Mesendoderm (in vitro differentiated cells): ENCODE results near the gene FGGY.

Source experiments
- DNase-seq: peaks from one replicate; pipeline ENCODE4 v3.0.0; 2013
- H2AK5ac ChIP-seq: 2 replicates; pipeline ENCODE4 v1.6.1; 2013; ENCODE audit warnings: low read length, inconsistent platforms
- H2BK120ac ChIP-seq: 2 replicates; pipeline ENCODE4 v1.6.1; 2013; ENCODE audit warnings: low read depth, mild to moderate bottlenecking, low read length, moderate library complexity, mixed read lengths
- H2BK15ac ChIP-seq: replicated peaks from 2 replicates; pipeline ENCODE4 v1.6.1; 2013; ENCODE audit warnings: low read depth, mild to moderate bottlenecking, moderate library complexity
- H2BK5ac ChIP-seq: 2 replicates; pipeline ENCODE4 v1.6.1; 2013; ENCODE audit warnings: low read length, inconsistent platforms
- H3K18ac ChIP-seq: 2 replicates; pipeline ENCODE4 v1.6.1; 2013; ENCODE audit warnings: mild to moderate bottlenecking, low read length, mixed read lengths
- H3K23ac ChIP-seq: one replicate; pipeline ENCODE4 v1.6.1; 2013; ENCODE audit warnings: low read length
- H3K27ac ChIP-seq: 2 replicates; pipeline ENCODE4 v1.5.1; 2013; ENCODE audit warnings: low read depth, mild to moderate bottlenecking, inconsistent platforms, low read length, moderate library complexity
- H3K27me3 ChIP-seq: 2 replicates; pipeline ENCODE4 v1.6.1; 2013; ENCODE audit warnings: low read length, control low read depth, mild to moderate bottlenecking, inconsistent platforms; ENCODE audit not compliant: insufficient read depth, poor library complexity
- H3K36me3 ChIP-seq: 2 replicates; pipeline ENCODE4 v1.6.1; 2013; ENCODE audit warnings: low read length, inconsistent platforms; ENCODE audit not compliant: control insufficient read depth, insufficient read depth
- H3K4ac ChIP-seq: one replicate; pipeline ENCODE4 v1.6.1; 2013; ENCODE audit warnings: low read depth, mild to moderate bottlenecking, low read length, moderate library complexity
- H3K4me1 ChIP-seq: 2 replicates; pipeline ENCODE4 v1.6.1; 2013; ENCODE audit warnings: low read depth, low read length, inconsistent platforms; ENCODE audit not compliant: control insufficient read depth
- H3K4me2 ChIP-seq: 2 replicates; pipeline ENCODE4 v1.6.1; 2013; ENCODE audit warnings: low read length
- H3K4me3 ChIP-seq: 2 replicates; pipeline ENCODE4 v1.5.1; 2013; ENCODE audit warnings: mild to moderate bottlenecking, low read length
- H3K56ac ChIP-seq: one replicate; pipeline ENCODE4 v1.6.1; 2013; ENCODE audit warnings: low read length
- H3K79me1 ChIP-seq: 2 replicates; pipeline ENCODE4 v1.6.1; 2013; ENCODE audit warnings: low read length, inconsistent platforms
- H3K79me2 ChIP-seq: 2 replicates; pipeline ENCODE4 v1.6.1; 2013; ENCODE audit warnings: mild to moderate bottlenecking, low read length; ENCODE audit not compliant: control insufficient read depth, insufficient read depth
- H3K9ac ChIP-seq: 2 replicates; pipeline ENCODE4 v1.6.1; 2013; ENCODE audit warnings: low read length, inconsistent platforms
- H4K5ac ChIP-seq: one replicate; pipeline ENCODE4 v1.6.1; 2013; ENCODE audit warnings: low read length
- H4K8ac ChIP-seq: one replicate; pipeline ENCODE4 v1.6.1; 2013; ENCODE audit warnings: low read depth, mild to moderate bottlenecking, control low read depth, low read length, moderate library complexity
- WGBS: extraction: QIAGEN DNeasy Blood & Tissue Kit; methylation state at CpG from one replicate; pipeline ENCODE4 v1.1.7; 2013; ENCODE audit warnings: low lambda C conversion rate, missing lambda C conversion rate; ENCODE audit not compliant: insufficient coverage; ENCODE audit errors: extremely low coverage; 5-methylcytosine and 5-hydroxymethylcytosine counted together

Gene FGGY

DNA sequence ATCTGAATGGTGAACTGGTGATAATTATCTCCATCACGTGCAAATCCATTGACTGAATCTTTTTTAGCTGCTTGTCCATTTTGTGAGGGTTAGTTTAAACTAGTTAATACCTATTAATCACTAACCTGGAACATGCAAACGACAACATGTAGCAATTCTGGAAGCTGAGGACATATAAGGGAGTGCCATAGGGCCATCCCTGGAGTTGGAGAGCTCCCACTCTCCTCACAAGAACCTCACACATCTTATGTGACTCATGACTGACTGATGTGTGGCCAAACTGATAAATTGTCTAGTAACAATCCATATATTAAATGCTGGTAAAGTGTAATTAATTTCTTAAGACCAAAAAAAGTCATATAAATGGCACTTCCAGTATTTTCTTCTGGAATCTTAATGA is 454.9 kb downstream of the FGGY start:
- Histone ChIP-seq H3K79me2 (no peaks in the 10 kb centered on the region), H3K36me3 (no peaks in the 10 kb centered on the region), H2BK5ac (no peak overlapping the region), H3K56ac (no peak overlapping the region), H3K4me2 (no peak overlapping the region), H4K8ac (no peak overlapping the region), H3K18ac (no peak overlapping the region), H4K5ac (no peak overlapping the region), H3K4ac (no peak overlapping the region), H3K23ac (no peak overlapping the region), H3K27ac (no peak overlapping the region), H2BK120ac (no peak overlapping the region), H3K4me3 (no peak overlapping the region), H3K9ac (no peak overlapping the region), H2AK5ac (no peak overlapping the region), H3K79me1 (no peaks in the 10 kb centered on the region), H3K4me1 (no peaks in the 10 kb centered on the region), H3K27me3 (no peaks in the 10 kb centered on the region), H2BK15ac (no peak overlapping the region)
- DNase-seq, result no peak
- no CpG with 5 or more reads among the region's 2 CpGs for WGBS

DNA sequence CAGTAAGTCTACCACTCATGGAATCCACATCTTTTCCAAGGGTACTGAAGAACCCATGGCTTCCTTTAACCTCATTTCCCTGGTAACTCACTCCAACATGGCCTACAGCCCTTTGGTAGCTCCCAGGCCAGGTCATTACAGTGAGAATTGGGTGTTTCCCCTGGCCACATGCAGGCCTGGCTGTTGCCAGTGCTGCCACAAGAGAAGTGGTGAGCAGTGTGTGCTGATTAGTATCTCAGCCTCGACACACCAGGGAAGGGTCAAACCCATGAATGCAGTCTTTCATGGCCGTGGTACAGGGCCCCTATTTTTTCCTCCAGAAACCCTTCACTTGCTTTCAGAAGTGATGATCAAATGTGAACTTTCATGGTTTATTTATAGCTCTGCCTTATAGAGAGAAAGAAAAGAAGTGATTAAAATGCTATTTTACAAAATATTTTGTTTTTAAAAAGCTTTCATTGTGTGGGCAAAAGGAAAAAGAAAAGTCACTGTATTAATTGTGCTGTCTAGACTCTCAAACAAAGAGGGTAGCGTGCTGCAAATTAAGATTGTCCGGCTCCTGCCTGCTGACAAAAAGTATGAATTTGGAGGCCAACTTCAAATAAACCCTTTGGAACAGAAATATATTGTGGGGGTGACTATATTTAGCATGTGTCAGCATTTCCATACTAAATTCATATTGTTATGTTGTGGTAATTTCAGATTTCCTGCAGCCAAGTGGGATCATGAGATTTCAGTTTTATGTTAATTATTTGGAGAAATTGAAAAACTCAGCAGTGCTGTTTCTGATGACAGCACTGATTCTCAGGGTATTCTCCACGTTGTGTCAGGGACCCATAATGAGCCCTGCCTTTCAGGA is 455.9 kb downstream of the FGGY start:
- Histone ChIP-seq H3K4me2 (no peak overlapping the region), H3K27me3 (no peaks in the 10 kb centered on the region), H3K18ac (no peak overlapping the region), H3K4me3 (no peak overlapping the region), H3K23ac (no peak overlapping the region), H3K9ac (no peak overlapping the region), H3K36me3 (no peaks in the 10 kb centered on the region), H3K79me2 (no peaks in the 10 kb centered on the region), H3K4ac (no peak overlapping the region), H3K4me1 (no peaks in the 10 kb centered on the region), H3K27ac (no peak overlapping the region), H3K56ac (no peak overlapping the region), H4K8ac (no peak overlapping the region), H2BK15ac (no peak overlapping the region), H2AK5ac (no peak overlapping the region), H2BK5ac (no peak overlapping the region), H4K5ac (no peak overlapping the region), H2BK120ac (no peak overlapping the region), H3K79me1 (no peaks in the 10 kb centered on the region)
- no CpG with 5 or more reads among the region's 5 CpGs for WGBS
- no peak for DNase-seq

DNA sequence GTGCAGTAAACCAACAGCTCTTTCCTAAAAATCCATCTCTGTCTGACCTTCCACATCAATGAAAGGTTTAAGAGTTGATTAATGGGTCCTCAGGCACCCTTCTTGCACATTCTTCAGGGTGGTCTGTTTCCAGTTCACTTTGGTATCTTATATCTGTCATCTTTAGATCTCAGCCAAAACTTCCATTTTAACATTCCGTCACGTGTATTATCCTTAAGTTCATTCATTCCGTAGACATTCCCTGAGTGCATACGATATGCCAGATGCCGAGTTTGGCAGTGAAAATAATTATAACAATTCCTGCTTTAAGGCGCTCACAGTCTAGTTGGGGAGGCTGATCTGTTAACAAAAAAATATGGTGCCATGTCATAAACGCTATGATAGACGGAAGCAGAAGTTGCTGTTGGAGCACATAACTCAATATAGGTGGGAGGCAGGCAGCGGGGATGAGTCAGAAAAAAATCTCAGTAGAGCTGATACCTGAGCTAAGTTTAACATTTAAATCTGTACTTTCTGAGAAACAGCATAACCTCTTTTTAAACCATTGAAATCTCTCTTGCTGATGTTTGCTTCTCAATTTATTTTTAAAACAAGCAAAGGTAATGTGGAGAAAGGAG is 458.3 kb downstream of the FGGY start:
- no peak overlapping the region for H4K8ac ChIP-seq
- no peak overlapping the region for H2BK15ac ChIP-seq
- H3K4ac ChIP-seq, result no peak overlapping the region
- no peak overlapping the region for H2BK120ac ChIP-seq
- no peak overlapping the region for H2BK5ac ChIP-seq
- no peak overlapping the region for H3K4me2 ChIP-seq
- no peaks in the 10 kb centered on the region for H3K36me3 ChIP-seq
- H3K9ac ChIP-seq, result no peak overlapping the region
- no peaks in the 10 kb centered on the region for H3K79me2 ChIP-seq
- H4K5ac ChIP-seq, result no peak overlapping the region
- H3K4me3 ChIP-seq, result no peak overlapping the region
- no peaks in the 10 kb centered on the region for H3K27me3 ChIP-seq
- no CpG with 5 or more reads among the region's 9 CpGs for WGBS
- H3K79me1 ChIP-seq, result no peaks in the 10 kb centered on the region
- H2AK5ac ChIP-seq, result no peak overlapping the region
- H3K27ac ChIP-seq, result no peak overlapping the region
- H3K23ac ChIP-seq, result no peak overlapping the region
- H3K56ac ChIP-seq, result no peak overlapping the region
- no peak for DNase-seq
- H3K4me1 ChIP-seq, result no peaks in the 10 kb centered on the region
- no peak overlapping the region for H3K18ac ChIP-seq

DNA sequence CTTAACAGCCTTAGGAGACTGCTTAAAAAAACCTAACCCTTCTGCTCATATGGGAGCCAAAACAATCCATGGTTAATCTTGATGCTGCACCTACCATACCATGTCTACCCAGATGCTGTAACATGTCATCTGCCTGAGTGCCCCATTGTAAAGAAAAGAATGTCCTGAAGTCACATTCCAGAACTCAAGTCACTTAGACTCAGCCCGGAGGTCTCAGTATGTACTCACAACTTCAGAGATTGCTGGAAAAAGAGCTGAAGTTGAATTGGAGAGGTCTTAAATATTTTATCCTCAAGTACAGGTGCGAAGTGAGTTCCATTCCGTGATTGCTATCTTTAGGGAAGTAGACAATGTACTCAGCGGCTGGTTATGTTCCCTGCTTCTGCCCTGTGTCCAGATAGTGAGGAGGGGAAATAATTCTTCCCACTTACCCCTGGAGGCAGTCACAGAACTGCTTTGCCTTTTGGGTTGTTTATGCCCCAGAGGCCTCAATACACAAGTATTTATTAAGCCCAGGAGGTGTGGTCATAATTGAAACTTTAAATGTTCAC is 460.4 kb downstream of the FGGY start:
- Histone ChIP-seq H3K79me2 (no peaks in the 10 kb centered on the region), H3K4ac (no peak overlapping the region), H4K5ac (no peak overlapping the region), H2BK120ac (no peak overlapping the region), H3K56ac (no peak overlapping the region), H3K27ac (no peak overlapping the region), H2BK5ac (no peak overlapping the region), H3K36me3 (no peaks in the 10 kb centered on the region), H2AK5ac (no peak overlapping the region), H2BK15ac (no peak overlapping the region), H4K8ac (no peak overlapping the region), H3K4me2 (no peak overlapping the region), H3K4me1 (no peaks in the 10 kb centered on the region), H3K23ac (no peak overlapping the region), H3K9ac (no peak overlapping the region), H3K27me3 (no peaks in the 10 kb centered on the region), H3K4me3 (no peak overlapping the region), H3K79me1 (no peaks in the 10 kb centered on the region), H3K18ac (no peak overlapping the region)
- no CpG with 5 or more reads among the region's 4 CpGs for WGBS
- peak; percentile 20 for DNase-seq

DNA sequence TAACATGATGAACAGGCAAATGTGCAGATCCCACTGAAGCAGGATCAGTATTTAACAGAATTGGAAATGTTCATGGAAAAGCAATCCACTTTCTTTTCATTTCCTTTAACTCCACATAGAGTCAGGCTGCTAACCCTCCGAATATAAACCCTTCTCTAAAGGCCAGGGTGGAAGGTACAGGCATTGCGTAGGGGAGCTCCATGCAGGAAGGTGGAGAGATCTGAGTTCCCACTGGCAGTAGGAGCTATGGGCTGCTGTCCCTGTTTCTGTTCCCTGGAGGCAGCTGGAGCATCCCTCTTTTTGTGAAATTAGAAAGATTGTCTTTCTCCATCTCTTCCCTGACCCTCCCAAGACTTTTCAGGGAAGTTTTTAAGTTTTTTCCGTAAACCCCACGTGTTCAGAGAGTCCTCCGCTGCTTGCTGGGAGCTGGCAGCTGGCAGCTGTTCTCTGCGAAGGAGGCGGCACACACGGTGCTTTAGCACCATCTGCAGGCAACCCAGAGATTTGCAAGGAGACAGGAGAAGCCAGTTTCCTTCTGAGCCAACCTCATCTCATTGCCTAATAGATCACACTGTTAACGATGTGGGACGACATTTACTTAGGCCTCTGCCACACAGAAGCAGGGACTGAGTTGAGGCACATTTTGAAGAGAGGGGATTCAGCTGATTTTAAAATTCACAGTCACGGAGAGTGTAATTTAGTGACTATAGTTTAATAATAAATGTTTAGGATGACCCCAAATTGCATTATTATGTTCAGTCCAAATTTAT is 462.4 kb downstream of the FGGY start:
- Histone ChIP-seq H2BK5ac (no peak overlapping the region), H2BK15ac (no peak overlapping the region), H2AK5ac (no peak overlapping the region), H3K56ac (peak overlapping the region; percentile 75), H2BK120ac (no peak overlapping the region), H3K79me2 (no peaks in the 10 kb centered on the region), H3K23ac (no peak overlapping the region), H3K9ac (peak overlapping the region; percentile 56), H3K79me1 (no peaks in the 10 kb centered on the region), H3K27ac (no peak overlapping the region), H3K4me1 (no peaks in the 10 kb centered on the region), H3K4me3 (no peak overlapping the region), H3K18ac (no peak overlapping the region), H3K4ac (no peak overlapping the region), H3K27me3 (no peaks in the 10 kb centered on the region), H4K5ac (no peak overlapping the region), H3K4me2 (peak overlapping the region; percentile 28), H4K8ac (no peak overlapping the region), H3K36me3 (no peaks in the 10 kb centered on the region)
- DNase-seq, result peak; percentile 84
- WGBS, result no CpG with 5 or more reads among the region's 11 CpGs
